Naive thymus-derived CD8-positive, alpha-beta T cell (primary cell): ENCODE measurements around the gene MOXD1. TPM values are rescaled to one million over a fixed set of nuclear protein-coding genes. Genes with fewer than 3 reads are reported as not detected.

Experiments used
- ATAC-seq, 2 donors: fragments of 150-1000 bp; cut with Tn5 transposase in 1 of 2; sonication (Bioruptor Pico), chemical (Tn5 transposase) in 1 of 2; 1 replicate in 1 of 2; 2 replicates in 1 of 2; pipeline ENCODE4 v1.10.0; 2021; ENCODE audit warnings: mild to moderate bottlenecking in 2 of 2, moderate library complexity in 2 of 2
- POLR2A ChIA-PET: fragments of 350-600 bp; sonication (Branson Sonifier 250); formaldehyde crosslinking; loops from one replicate; lab custom pipeline; 2021; ENCODE audit warnings: antibody characterized with exemption; lab: Charles Lee
- DNase-seq, 10 donors: peaks; one replicate each; pipeline versions ENCODE4 v3.0.0 to v3.0.0-alpha.2; 2020 to 2022
- H3K27ac Mint-ChIP-seq, 10 donors: one replicate each; pipeline ENCODE4 v1.8.0; 2020 to 2022; ENCODE audit warnings: mild to moderate bottlenecking in 10 of 10, mixed read lengths in 10 of 10, moderate library complexity in 4 of 10, inconsistent platforms in 1 of 10
- H3K27me3 Mint-ChIP-seq, 5 donors: one replicate each; pipeline ENCODE4 v1.8.0; 2021 to 2022; ENCODE audit warnings: mixed read lengths in 5 of 5
- H3K36me3 Mint-ChIP-seq, 3 donors: one replicate each; pipeline ENCODE4 v1.8.0; 2020 to 2022; ENCODE audit warnings: mixed read lengths in 3 of 3, mild to moderate bottlenecking in 2 of 3, inconsistent platforms in 1 of 3
- H3K4me1 Mint-ChIP-seq, 4 donors: one replicate each; pipeline ENCODE4 v1.8.0; 2021 to 2022; ENCODE audit warnings: mixed read lengths in 4 of 4
- H3K4me3 Mint-ChIP-seq, 10 donors: one replicate each; pipeline ENCODE4 v1.8.0; 2020 to 2022; ENCODE audit warnings: mild to moderate bottlenecking in 10 of 10, mixed read lengths in 10 of 10, moderate library complexity in 6 of 10, inconsistent platforms in 1 of 10
- H3K9me3 Mint-ChIP-seq, 9 donors: one replicate each; pipeline ENCODE4 v1.8.0; 2020 to 2022; ENCODE audit warnings: mixed read lengths in 9 of 9, mild to moderate bottlenecking in 3 of 9, inconsistent platforms in 1 of 9, moderate library complexity in 1 of 9
- polyA plus RNA-seq, 3 donors: library from polyadenylated mRNA; unstranded; fragments of 300-500 nt; fragmentation: Illumina TruSeq; gene quantifications; one replicate each; pipeline ENCODE4 v1.2.3, GENCODE V29; 2021
- total RNA-seq, 8 experiments: library from RNA in 2 of 8; stranded (reverse) in 2 of 8; gene quantifications; one replicate each; pipeline ENCODE4 v1.2.3 and lab custom pipeline; 2021 to 2026

The MOXD1 gene
- total and polyA plus RNA-seq, 5 experiments from 2014 or later, result 0.16 to 0.22 TPM; not detected in 3

DNA sequence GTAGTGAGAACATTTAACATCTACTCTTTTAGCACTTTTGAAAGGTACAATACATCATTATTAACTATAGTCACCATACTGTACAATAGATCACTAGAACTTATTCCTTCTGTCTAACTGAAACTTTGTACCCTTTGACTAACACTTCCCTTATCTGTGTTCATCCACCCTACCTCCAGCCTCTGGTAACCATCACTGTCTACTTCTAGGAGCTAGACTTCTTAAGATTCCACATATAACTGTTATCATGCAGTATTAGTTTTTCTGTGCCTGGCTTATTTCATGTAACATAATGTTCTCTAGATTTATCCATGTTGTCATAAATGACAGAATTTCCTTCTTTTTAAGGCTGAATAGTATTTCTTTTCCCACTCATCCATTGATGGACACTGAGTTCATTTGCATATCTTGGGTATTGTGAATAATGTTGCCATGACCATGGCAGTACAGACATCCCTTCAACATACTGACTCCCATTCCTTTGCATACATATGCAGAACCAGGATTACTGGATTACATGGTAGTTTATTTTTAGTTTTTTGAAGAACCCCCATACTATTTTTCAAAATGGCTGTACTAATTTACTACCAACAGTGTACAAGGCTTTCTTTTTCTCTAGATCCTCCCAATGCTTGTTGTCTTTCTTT lies 135.7 kb downstream of the MOXD1 start:
- H3K27me3 Mint-ChIP-seq, result peaks cover under 1 to 11% (median 5%) of the 10 kb centered on the region in 5 donors
- POLR2A ChIA-PET, result no interaction called here
- ATAC-seq, result no peak
- H3K4me1 Mint-ChIP-seq, result peaks cover 0 to 9% (median 0%) of the 10 kb centered on the region in 4 donors
- no peaks in the 10 kb centered on the region for H3K9me3 Mint-ChIP-seq
- no peak overlapping the region for H3K4me3 Mint-ChIP-seq
- no peak for DNase-seq
- no peaks in the 10 kb centered on the region for H3K36me3 Mint-ChIP-seq
- no peak overlapping the region for H3K27ac Mint-ChIP-seq

DNA sequence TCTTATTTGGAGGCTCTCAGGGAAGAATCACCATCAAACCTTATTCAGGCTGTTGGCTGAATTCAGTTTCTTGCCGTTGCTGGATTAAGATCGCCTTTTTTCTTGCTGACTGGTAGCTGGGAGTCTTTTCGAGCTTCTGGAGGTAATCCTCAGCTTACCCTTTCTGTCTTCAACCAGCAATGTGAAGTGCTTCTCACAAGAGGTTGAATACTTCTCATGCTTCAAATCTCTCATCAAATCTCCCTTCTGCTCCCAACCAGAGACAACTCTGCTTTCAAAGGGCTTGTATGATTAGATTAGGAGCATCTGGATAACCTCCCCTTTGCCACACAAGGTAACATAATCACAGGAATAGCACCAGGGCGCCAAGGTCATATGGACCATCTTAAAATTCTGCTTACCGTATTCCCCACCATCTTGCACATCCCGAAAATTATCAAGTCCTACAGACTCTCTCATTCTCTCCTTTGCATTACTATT lies 137.2 kb downstream of the MOXD1 start:
- no peak for ATAC-seq
- Mint-ChIP-seq H3K27me3 (peaks cover 6 to 26% (median 11%) of the 10 kb centered on the region in 5 donors), H3K4me1 (peaks cover 0 to 8% (median 0%) of the 10 kb centered on the region in 4 donors), H3K9me3 (no peaks in the 10 kb centered on the region), H3K27ac (no peak overlapping the region), H3K4me3 (no peak overlapping the region), H3K36me3 (no peaks in the 10 kb centered on the region)
- no peak for DNase-seq
- POLR2A ChIA-PET, result no interaction called here

- Mint-ChIP-seq H3K27me3 (peaks cover 10 to 32% (median 12%) of the 10 kb centered on the region in 5 donors), H3K4me3 (no peak overlapping the region), H3K9me3 (no peaks in the 10 kb centered on the region), H3K27ac (peak overlapping the region in 2 of 10 donors; percentile 10 to 45), H3K36me3 (no peaks in the 10 kb centered on the region), H3K4me1 (no peaks in the 10 kb centered on the region)
- POLR2A ChIA-PET, result no interaction called here
- ATAC-seq (no peak), DNase-seq (no peak)
Measured at GRCh38 chr6:132261354-132261753, 139.9 kb downstream of the MOXD1 start.

GRCh38 chr6:132259070-132259469 lies 142.2 kb downstream of the MOXD1 start:
- no peak for DNase-seq
- peak overlapping the region in 1 of 10 donors; percentile 9 for H3K27ac Mint-ChIP-seq
- H3K27me3 Mint-ChIP-seq, result peaks cover 12 to 44% (median 17%) of the 10 kb centered on the region in 5 donors
- H3K4me1 Mint-ChIP-seq, result no peaks in the 10 kb centered on the region
- ATAC-seq, result no peak
- no peaks in the 10 kb centered on the region for H3K9me3 Mint-ChIP-seq
- H3K4me3 Mint-ChIP-seq, result no peak overlapping the region
- no peaks in the 10 kb centered on the region for H3K36me3 Mint-ChIP-seq
- POLR2A ChIA-PET, result no interaction called here

DNA sequence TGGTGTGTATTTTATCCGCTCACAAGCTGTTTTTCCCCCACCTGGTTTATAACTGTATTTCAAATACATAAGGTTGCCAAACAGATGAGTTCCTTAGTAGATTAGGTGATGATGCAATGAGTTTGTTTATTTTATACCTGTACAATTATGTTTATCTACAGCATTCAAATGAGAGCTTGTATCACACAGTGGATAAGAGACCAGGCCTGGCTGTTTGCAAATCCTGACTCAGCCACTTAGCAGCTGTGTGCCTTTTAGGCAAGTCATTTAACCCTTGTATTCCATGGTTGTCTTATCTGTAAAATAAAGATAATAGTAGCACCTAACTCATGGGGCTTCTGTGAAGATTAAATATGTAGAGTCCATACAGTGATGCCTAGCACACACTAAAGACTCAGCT lies 143.7 kb downstream of the MOXD1 start:
- no peak for ATAC-seq
- Mint-ChIP-seq H3K36me3 (no peaks in the 10 kb centered on the region), H3K9me3 (no peaks in the 10 kb centered on the region), H3K4me3 (no peak overlapping the region), H3K27ac (no peak overlapping the region), H3K27me3 (peaks cover 12 to 44% (median 17%) of the 10 kb centered on the region in 5 donors), H3K4me1 (no peaks in the 10 kb centered on the region)
- DNase-seq, result no peak
- POLR2A ChIA-PET, result no interaction called here

- POLR2A ChIA-PET, result no interaction called here
- H3K27me3 Mint-ChIP-seq, result peaks cover 12 to 41% (median 19%) of the 10 kb centered on the region in 5 donors
- H3K36me3 Mint-ChIP-seq, result no peaks in the 10 kb centered on the region
Measured at GRCh38 chr6:132256457-132256856, 144.8 kb downstream of the MOXD1 start.

GRCh38 chr6:132253906-132254305 lies 147.4 kb downstream of the MOXD1 start:
- no peaks in the 10 kb centered on the region for H3K4me1 Mint-ChIP-seq
- no peaks in the 10 kb centered on the region for H3K36me3 Mint-ChIP-seq
- H3K27me3 Mint-ChIP-seq, result peaks cover under 1 to 18% (median 9%) of the 10 kb centered on the region in 5 donors
- peaks cover 0 to 4% (median 0%) of the 10 kb centered on the region in 9 donors for H3K9me3 Mint-ChIP-seq
- H3K27ac Mint-ChIP-seq, result no peak overlapping the region
- ATAC-seq (no peak), DNase-seq (no peak)
- no peak overlapping the region for H3K4me3 Mint-ChIP-seq
- POLR2A ChIA-PET, result no interaction called here

More at GRCh38 chr6:132256457-132256856, 144.8 kb downstream of the MOXD1 start:
- Mint-ChIP-seq H3K27ac (no peak overlapping the region), H3K9me3 (peaks cover 0 to 4% (median 0%) of the 10 kb centered on the region in 9 donors), H3K4me3 (no peak overlapping the region), H3K4me1 (no peaks in the 10 kb centered on the region)
- no peak for ATAC-seq
- no peak for DNase-seq

DNA sequence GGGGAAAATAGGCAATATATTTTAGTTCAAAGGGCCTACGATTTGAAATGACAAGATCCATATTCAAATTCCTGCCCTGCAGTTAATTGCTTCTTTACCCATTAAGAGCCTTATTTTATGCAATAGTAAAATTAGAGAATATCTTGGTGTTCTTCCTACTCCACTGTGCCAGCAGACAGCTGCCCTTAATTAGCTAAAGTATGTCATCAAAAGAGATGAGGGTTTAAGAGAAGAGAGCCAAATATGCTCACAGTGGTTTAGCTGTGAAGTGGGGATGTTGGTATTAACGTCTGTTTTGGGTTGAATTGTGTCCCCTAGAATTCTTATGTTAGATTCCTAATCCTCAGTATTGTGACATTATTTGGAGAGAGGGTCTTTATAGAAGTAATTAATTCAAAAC lies 148.1 kb downstream of the MOXD1 start:
- Mint-ChIP-seq H3K4me3 (no peak overlapping the region), H3K27ac (no peak overlapping the region), H3K9me3 (peaks cover 0 to 4% (median 0%) of the 10 kb centered on the region in 9 donors), H3K27me3 (peaks cover 5 to 22% (median 9%) of the 10 kb centered on the region in 5 donors), H3K36me3 (no peaks in the 10 kb centered on the region), H3K4me1 (no peaks in the 10 kb centered on the region)
- POLR2A ChIA-PET, result no interaction called here
- no peak for DNase-seq
- no peak for ATAC-seq

DNA sequence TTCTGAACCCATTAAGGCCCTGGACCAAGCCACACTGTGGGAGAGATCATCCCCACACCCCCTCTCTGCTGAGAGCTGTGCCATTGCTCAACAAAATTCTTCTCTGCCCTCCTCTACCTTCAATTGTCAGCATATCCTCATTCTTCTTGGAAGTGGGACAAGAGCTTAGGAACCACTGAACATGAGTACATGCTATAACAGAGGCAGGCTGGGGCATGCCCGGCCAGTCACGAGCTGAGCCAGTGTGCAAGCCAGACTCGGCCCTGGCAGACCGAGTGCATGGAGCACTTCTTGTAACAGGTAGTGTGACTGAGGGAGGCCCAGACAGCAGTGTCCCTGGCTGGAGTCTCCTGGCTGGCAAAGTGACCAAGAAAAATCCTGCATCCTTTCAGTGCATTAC lies 149.2 kb downstream of the MOXD1 start:
- POLR2A ChIA-PET, result no interaction called here
- Mint-ChIP-seq H3K4me3 (peak overlapping the region in 1 of 10 donors; percentile 10), H3K27ac (no peak overlapping the region), H3K4me1 (no peaks in the 10 kb centered on the region), H3K36me3 (no peaks in the 10 kb centered on the region), H3K27me3 (peaks cover 5 to 29% (median 10%) of the 10 kb centered on the region in 5 donors), H3K9me3 (peaks cover 0 to 4% (median 0%) of the 10 kb centered on the region in 9 donors)
- no peak for DNase-seq
- ATAC-seq, result no peak

GRCh38 chr6:132251711-132252110 lies 149.6 kb downstream of the MOXD1 start:
- DNase-seq, result no peak
- peaks cover 5 to 29% (median 10%) of the 10 kb centered on the region in 5 donors for H3K27me3 Mint-ChIP-seq
- peak overlapping the region in 1 of 10 donors; percentile 10 for H3K4me3 Mint-ChIP-seq
- peaks cover 0 to 4% (median 0%) of the 10 kb centered on the region in 9 donors for H3K9me3 Mint-ChIP-seq
- no peak overlapping the region for H3K27ac Mint-ChIP-seq
- H3K36me3 Mint-ChIP-seq, result no peaks in the 10 kb centered on the region
- ATAC-seq, result no peak
- H3K4me1 Mint-ChIP-seq, result no peaks in the 10 kb centered on the region
- POLR2A ChIA-PET, result no interaction called here

GRCh38 chr6:132247381-132248159 lies 153.7 kb downstream of the MOXD1 start:
- Mint-ChIP-seq H3K4me1 (no peaks in the 10 kb centered on the region), H3K9me3 (peaks cover 0 to 4% (median 0%) of the 10 kb centered on the region in 9 donors), H3K27me3 (peaks cover 5 to 20% (median 12%) of the 10 kb centered on the region in 5 donors), H3K36me3 (no peaks in the 10 kb centered on the region), H3K27ac (no peak overlapping the region), H3K4me3 (no peak overlapping the region)
- ATAC-seq (no peak), DNase-seq (no peak)
- POLR2A ChIA-PET, result no interaction called here

- ATAC-seq, result no peak
- Mint-ChIP-seq H3K27ac (no peak overlapping the region), H3K4me1 (no peaks in the 10 kb centered on the region), H3K4me3 (no peak overlapping the region), H3K9me3 (no peaks in the 10 kb centered on the region), H3K36me3 (no peaks in the 10 kb centered on the region), H3K27me3 (peaks cover 3 to 16% (median 12%) of the 10 kb centered on the region in 5 donors)
- POLR2A ChIA-PET, result no interaction called here
- no peak for DNase-seq
Measured at GRCh38 chr6:132246632-132247270, 154.5 kb downstream of the MOXD1 start.
